DMS 273 (cell line): Measurements from ENCODE around the gene ZNF385C.

Experiments used
- DNase-seq: peaks from one replicate; lab custom pipeline; 2025; ENCODE audit not compliant: unreplicated experiment; lab: John Stamatoyannopoulos, UW

Gene ZNF385C

GRCh38 chr17:42052346-42052877 lies 45.9 kb downstream of the ZNF385C start:
- no peak for DNase-seq

GRCh38 chr17:42051645-42052044 lies 46.6 kb downstream of the ZNF385C start:
- DNase-seq: no peak

GRCh38 chr17:42051013-42051400 lies 47.3 kb downstream of the ZNF385C start:
- no peak for DNase-seq

GRCh38 chr17:42050393-42051012 lies 47.8 kb downstream of the ZNF385C start, which contains the start of gene C17orf113:
Gene C17orf113, minus strand, starts transcription at chr17:42050601. Its CDS starts 7,225 bp downstream, at chr17:42043376.
- DNase-seq: peak; percentile 73

- DNase-seq: no peak
Measured at GRCh38 chr17:42049834-42050392, 48.4 kb downstream of the ZNF385C start.

GRCh38 chr17:42047343-42047742 lies 50.9 kb downstream of the ZNF385C start:
- no peak for DNase-seq

GRCh38 chr17:42045719-42046118 lies 52.6 kb downstream of the ZNF385C start:
- DNase-seq: no peak

GRCh38 chr17:42042598-42043319 lies 55.5 kb downstream of the ZNF385C start:
- DNase-seq: no peak

GRCh38 chr17:42041619-42042018 lies 56.7 kb downstream of the ZNF385C start:
- no peak for DNase-seq

GRCh38 chr17:42040818-42041217 lies 57.5 kb downstream of the ZNF385C start:
- no peak for DNase-seq

- DNase-seq: no peak
Measured at GRCh38 chr17:42039794-42040763, 58.2 kb downstream of the ZNF385C start.

- no peak for DNase-seq
Measured at GRCh38 chr17:42038221-42038973, 59.9 kb downstream of the ZNF385C start.

GRCh38 chr17:42034059-42034458 lies 64.2 kb downstream of the ZNF385C start:
- peak; percentile 65 for DNase-seq

GRCh38 chr17:42031584-42031983 lies 66.7 kb downstream of the ZNF385C start:
- no peak for DNase-seq

GRCh38 chr17:42028791-42029127 lies 69.5 kb downstream of the ZNF385C start:
- no peak for DNase-seq

- peak; percentile 53 for DNase-seq
Measured at GRCh38 chr17:42027961-42028790, 70.1 kb downstream of the ZNF385C start.

GRCh38 chr17:42027590-42027889 lies 70.7 kb downstream of the ZNF385C start:
- DNase-seq: no peak

- peak; percentile 60 for DNase-seq
Measured at GRCh38 chr17:42026857-42027589, 71.2 kb downstream of the ZNF385C start.

GRCh38 chr17:42025936-42026335 lies 72.3 kb downstream of the ZNF385C start:
- no peak for DNase-seq
